ENCODE data around the gene P2RX7.

The P2RX7 gene

DNA sequence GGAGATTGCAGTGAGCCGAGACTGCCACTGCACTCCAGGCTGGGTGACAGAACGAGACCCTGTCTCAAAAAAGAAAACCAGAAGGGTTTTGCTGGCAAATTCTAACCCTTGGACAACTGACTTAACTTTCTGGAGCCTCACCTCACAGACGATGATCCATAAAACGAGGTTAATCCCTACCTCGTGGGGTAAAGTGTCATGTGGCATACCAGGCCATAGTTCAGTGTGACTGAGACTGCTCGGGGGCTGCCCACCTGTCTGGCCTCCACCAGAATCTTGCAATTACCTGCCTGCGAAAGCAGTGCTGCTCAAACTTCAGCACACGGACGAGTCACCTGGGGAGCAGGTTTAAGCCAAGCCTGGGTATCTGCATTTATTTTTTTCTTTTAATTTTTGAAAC is 104.1 kb downstream of the P2RX7 start:
- no peak for DNase-seq

GRCh38 chr12:121237415-121237814 is 104.7 kb downstream of the P2RX7 start:
- DNase-seq: peak; percentile 23
